Measurements from ENCODE around the gene ERCC2.

DNA sequence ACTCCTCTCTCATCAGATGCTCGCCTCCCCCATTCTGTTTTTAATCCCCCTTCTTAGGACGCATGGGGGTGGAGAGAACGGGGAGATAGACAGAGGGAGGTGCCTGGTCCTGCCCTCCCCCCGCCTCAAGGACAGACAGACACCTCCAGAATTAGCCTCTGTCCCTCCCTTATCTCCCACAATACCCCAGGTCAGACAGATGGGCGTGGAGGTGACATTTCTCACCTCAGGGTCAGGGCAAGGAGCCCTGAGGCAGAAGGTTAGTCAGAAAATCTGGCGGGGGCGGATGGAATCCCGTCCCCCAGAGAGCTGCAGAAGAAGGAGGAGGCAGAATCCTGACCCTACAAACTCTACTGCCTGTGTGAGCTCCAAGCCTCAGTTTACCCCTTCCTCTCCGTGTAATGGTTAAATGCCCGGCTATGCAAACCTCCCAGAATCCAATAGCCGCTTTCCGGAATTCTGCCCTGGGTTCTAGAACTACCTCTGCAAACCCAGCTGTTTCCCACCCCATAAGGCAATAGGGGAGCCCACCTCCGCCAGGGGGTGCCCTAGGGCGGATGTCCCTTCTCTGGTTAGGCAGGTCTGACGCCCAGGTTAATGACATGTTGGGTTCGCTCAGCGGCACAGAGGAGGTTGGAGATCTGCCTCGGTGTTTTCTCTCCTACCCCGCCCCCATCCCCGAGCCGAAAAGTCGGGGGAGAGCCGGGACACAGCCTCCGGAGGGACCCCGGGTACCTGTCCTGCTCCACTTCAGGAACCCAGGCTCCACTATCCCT is 33.6 kb upstream of the ERCC2 start:
- no peak for TF ChIP-seq EP300 (IDR thresholded peaks at IDR 0.05; ENCODE audit: low read depth)
- TF ChIP-seq, protein P1, sequence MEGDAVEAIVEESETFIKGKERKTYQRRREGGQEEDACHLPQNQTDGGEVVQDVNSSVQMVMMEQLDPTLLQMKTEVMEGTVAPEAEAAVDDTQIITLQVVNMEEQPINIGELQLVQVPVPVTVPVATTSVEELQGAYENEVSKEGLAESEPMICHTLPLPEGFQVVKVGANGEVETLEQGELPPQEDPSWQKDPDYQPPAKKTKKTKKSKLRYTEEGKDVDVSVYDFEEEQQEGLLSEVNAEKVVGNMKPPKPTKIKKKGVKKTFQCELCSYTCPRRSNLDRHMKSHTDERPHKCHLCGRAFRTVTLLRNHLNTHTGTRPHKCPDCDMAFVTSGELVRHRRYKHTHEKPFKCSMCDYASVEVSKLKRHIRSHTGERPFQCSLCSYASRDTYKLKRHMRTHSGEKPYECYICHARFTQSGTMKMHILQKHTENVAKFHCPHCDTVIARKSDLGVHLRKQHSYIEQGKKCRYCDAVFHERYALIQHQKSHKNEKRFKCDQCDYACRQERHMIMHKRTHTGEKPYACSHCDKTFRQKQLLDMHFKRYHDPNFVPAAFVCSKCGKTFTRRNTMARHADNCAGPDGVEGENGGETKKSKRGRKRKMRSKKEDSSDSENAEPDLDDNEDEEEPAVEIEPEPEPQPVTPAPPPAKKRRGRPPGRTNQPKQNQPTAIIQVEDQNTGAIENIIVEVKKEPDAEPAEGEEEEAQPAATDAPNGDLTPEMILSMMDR (IDR thresholded peaks at IDR 0.05): peak; percentile 35 to 68 (median 54)

Measured in transverse colon (tissue), 3 donors.